NCI-H1694 (cell line): Measurements from ENCODE around the gene PRR7.

Experiments
- DNase-seq: peaks from one replicate; lab custom pipeline; 2025; lab: John Stamatoyannopoulos, UW

The PRR7 gene

DNA sequence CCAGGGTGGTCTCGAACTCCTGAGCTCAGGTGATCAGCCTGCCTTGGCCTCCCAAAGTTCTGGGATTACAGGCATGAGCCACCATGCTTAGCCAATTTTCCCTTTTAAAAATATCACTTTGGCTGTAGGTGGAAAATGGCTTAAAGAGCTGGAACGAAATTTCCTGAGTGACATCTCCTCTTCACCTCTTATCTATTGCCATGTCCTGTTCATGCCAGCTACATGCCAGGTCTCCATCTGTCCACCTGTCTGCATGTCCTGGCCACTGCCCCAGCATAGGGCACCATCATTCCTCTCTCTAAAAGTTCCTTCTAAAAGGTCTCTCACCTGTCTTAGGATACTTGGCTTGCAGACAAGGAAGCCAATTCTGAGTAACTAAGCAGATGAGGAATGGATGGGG lies 22.9 kb upstream of the PRR7 start:
- no peak for DNase-seq

DNA sequence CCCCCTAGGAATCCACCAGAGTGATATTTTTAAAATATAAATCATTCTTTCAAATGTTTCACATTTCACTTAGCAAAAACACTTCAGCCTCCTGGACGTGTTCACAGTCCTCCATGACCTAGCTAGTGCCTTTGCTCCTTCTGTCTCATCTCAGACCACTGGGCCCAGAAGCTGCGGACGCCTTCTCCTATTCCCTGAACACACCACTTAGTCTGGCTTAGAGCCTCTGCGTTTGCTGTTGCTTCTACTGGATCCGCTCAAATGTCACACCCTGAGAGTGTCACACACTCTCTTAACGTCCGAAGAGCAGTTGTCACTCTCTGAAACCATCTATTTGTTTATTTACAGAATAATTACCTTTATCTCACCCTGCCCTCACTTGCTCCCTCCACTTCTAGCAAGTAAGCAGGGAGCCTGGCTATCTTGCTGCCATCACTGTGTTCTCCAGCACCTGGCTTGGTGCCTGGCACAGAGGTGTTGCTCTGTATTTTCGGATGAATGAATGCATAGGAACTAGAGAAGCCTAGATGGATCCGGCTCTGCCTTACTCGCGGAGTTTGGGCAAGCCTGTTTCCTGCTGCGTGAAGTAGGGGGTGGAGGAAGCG lies 21.3 kb upstream of the PRR7 start:
- no peak for DNase-seq

DNA sequence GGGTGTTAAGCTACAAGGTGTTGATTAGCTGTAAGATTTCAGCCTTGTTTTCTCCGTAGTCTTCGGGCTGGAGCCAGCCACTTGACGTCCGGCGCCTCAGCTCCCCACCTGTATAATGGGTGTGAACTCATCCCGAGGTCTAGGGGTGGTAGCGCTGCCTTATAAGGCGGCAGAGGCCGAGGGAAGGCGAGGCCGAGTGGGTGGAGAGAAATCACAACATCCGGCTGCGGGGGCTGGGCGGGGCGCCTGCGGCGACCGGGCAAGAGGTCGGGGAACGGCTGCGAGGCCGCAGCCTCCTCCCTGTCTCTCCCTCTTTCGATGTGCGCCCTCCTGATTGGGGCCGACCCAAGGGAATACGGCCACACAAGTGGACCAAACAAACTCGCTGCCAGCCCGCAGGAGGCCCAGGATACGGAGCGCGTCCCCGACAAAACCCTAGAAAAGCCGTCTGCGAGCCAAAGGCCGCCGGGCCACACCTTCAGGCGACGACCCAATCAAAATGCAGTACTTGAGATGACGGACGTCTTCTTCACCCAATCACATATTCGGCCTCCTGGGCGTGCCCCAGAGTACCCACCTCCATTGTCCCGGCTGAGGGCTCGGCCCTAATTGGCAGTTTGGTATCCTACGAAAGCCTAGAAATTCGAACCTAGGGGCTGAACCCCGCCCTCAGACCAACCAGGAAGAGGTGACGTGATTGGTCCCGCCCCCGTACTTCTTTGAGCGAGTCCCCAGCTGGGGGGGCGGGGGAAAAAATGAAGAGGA lies 20.6 kb upstream of the PRR7 start:
- DNase-seq: peak; percentile 99

DNA sequence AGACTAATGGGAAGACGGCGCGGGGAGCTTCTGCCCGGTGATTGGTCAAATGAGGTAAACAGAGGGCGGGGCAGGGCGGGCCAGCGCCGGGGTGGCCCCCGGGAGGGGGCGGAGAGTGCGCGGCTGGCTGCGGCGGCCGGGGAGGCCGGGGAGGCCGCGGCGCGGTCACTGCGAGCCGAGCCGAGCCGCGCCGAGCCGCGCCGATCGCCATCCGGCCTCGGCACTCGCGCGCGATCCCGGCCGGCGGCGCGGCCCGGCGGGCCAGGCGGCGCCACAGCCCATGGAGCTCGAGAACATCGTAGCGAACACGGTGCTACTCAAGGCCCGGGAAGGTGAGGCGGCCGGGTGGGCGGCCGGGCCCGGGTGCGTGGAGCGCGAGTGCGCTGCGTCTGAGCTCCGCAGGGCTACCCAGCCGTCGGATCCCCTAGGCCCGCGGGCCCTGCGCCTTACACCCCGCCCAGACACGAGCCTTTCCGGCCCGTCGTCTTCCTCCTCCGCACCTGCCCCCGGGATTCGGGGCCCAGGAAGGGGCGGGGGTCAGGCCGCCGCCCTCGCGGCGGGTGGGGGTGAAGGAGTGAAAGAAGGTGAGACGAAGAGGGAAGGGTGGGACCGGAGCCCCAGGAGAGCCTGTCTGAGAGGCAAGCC lies 19.9 kb upstream of the PRR7 start, which contains the start of gene GRK6:
GRK6 (plus strand) TSS at position 111 of the 645 bp plus-strand sequence; CDS start at position 281, 170 bp downstream.
- DNase-seq: no peak

DNA sequence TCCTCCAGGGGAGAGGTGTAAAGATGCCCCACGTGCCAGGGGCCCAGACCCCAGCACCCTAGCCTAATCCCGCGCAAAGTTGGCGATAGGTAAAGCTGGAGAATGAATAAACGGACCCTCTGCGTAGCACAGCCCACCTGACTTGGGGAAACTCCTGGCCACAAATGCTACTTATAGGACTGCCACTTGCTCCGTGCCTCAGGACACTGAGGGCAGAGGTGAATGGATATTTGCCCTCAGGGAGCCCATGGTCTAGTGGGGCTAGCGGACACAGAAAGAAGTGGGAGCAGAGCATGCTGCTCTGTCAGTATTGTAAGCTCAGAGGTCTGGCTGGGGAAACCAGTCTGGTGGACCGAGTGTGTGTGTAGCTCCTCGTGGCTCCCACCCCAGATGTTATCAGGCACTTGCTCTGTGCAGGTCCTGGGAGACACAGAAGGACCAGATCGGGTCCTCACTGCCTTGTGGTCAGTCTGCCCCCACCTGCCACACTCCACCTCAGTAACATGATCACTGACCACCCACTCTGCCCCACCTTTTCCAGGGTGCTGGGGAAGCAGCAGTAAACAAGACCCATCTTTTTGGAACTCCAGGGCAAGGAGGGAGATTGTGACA lies 19.3 kb upstream of the PRR7 start:
- DNase-seq: no peak

DNA sequence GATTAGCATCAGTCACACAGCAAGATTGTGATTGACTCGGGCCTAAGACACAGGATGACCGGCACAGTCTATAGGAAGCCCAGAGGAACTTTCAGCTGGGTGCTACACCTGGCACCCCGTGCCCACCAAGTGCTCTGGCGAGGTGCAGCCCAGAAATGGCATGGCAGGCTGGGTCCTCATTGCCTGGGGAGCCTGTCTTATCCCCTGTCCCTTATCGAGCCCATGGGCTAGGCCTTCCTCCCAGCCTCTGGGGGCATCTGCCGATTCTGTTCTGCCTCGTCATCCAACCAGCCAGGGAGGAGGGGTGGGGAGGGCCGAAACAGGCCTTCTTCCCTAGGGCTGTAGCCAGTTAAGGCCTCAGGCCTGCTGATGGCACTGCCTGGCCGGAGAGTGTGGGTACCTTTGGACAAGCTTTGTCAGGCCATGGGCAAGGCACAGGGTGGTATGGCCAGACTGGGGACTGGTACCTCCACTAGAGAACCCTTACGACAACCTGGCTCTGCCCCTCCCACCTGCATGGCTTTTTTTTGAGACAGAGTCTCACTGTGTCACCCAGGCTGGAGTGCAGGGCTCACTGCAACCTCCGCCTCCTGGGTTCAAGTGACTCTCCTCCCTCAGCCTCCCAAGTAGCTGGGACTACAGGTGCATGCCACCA lies 18.6 kb upstream of the PRR7 start:
- DNase-seq: no peak

DNA sequence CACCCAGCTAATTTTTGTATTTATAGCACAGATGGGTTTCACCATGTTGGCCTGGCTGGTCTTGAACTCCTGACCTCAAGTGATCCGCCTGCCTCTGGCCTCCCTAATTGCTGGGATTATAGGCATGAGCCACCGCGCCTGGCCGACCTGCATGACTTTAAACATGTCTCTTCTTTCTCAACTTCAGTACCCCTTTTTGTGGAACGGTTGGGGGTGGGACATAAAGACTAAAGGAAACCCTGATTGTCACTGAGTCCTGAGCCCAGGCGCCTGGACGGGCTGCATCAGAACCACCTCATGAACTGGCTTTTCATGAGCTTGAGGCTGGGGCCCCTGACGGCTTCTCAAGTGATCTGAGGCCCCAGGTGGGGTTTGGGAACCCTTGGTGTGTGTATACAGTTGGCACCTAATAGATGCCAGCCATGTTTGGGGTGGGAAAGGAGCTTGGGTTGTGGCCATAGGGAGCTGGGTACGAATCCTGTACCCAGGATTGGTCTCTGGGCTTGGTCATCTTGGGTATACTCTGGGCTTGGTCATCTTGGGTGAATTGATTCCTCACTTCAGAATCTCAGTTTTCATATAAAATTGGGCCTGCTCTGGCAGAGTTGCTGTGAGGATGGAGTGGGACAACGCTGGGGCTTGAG lies 17.9 kb upstream of the PRR7 start:
- DNase-seq: no peak

DNA sequence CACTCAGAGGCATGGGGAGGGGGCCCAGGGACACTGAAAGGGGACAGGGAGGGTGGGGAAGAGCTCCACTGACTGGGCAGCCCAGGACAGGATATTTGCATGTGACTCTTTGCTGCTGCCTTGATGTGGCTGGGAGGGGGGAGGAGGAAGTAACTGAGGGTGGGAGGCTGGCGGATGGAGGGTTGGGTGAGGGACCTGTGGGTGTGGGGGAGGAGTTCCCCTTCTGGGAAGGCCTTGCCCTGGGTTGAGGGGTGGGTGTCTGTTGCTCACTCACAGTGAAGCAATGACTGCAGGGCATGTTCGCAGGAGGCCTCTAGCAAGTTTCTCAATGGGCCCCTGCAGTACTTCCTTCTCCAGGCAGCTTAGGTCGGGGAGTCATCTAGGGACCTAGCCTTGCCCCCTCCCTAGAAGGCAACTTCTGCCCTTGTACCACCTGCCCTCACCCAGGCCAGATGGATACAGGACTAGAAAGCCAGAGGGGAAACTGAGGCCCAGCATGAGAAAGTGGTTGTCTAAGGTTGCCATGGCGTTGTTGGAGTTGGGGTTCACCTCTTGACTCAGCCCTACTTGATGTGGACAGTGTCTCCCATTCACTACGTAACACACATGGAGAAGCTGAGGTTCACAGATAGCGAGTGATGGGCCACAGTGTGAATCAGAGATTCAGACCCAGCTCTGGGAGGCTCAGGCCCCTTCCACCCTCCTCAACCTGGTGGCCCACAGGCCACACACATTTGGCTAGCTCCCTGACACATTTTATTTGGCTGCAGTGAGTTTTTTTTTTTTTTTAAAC lies 17.2 kb upstream of the PRR7 start:
- no peak for DNase-seq

DNA sequence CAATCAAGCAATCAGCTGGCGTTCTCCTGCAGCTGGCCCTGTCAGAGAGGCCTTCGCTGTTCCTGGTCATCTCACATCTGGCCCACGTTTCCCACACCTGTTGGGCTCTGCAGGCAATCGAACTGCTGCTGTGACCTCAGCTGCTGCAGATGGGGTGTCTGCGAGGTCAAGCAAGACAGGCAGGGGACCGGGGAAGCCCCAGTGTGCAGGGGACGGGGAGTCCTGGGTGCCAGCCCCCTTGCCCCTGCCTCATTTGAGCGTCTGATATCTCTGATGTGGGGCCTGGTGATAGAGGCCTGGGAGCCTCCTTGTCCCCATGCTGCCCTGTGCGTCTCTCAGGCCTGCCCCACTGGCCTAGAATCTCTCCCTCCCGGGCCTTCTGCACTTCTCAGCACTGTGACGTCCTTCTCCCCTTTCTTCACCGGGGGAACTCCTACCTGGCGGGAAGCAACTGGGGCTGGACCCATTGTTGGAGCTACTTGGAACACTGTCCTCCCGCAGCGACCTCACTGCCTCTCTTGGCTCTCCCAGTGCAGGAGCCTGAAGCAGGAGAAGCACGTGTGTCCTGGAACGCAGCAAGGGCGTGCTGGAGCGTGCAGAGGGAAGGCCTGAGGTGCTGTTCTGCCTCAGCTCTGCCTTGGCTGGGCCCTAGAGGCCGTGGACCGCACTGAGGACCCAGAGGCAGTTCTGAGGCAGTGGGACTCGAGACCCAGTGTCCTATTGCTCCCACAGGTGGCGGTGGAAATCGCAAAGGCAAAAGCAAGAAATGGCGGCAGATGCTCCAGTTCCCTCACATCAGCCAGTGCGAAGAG lies 16.3 kb upstream of the PRR7 start:
- DNase-seq: no peak

DNA sequence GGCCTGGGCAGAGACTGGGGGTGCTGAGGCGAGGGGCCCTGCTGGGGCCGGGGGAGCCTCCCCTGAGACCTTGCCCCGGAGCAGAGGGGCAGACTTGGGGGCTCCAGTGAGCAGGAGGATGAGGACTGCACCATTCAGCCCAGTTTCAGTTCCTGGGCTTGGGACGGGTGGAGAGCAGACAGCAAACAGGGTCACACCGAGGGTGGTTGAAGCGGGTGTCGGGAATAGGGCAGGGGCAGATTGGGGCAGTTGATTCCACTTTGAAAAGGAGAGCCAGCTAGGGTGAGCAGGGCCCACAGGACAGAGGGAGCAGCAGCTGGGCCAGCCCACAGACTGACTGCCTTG lies 15.7 kb upstream of the PRR7 start:
- DNase-seq: no peak

DNA sequence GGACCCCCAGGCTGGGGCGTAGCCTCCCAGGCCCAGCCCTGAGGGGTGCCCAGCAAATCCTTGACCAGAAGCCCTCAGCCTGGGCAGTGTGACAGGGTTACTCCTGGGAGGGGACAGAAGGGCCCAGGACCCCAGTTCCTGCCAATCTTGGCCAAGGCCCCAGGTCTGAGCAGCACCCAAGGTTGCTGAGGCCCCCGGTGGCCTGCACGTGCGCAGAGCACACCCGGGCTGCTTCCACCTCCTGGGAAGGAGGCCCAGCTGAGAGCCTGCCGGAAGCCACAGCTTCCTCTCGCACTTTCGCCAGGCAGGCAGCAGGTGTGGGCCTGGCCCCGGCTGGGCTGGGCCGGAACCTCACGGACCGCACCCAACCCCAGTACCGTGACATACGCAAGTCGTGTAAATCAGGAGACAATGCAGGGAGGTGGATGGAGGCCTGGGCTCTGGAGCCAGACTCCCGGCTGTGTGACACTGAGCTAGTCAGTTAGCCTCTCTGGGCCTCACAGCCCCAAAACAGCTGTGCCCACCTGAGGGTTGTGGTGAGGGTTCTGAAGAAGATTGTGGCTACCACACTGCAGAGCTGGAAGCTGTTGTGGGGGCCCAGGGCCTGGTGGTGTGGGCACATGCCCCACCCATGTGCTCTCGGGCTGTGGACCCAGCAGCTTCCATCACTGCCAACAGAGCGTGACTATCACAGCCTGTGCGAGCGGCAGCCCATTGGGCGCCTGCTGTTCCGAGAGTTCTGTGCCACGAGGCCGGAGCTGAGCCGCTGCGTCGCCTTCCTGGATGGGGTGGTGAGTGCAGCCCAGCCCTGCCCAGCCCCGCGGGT lies 15.1 kb upstream of the PRR7 start:
- no peak for DNase-seq

DNA sequence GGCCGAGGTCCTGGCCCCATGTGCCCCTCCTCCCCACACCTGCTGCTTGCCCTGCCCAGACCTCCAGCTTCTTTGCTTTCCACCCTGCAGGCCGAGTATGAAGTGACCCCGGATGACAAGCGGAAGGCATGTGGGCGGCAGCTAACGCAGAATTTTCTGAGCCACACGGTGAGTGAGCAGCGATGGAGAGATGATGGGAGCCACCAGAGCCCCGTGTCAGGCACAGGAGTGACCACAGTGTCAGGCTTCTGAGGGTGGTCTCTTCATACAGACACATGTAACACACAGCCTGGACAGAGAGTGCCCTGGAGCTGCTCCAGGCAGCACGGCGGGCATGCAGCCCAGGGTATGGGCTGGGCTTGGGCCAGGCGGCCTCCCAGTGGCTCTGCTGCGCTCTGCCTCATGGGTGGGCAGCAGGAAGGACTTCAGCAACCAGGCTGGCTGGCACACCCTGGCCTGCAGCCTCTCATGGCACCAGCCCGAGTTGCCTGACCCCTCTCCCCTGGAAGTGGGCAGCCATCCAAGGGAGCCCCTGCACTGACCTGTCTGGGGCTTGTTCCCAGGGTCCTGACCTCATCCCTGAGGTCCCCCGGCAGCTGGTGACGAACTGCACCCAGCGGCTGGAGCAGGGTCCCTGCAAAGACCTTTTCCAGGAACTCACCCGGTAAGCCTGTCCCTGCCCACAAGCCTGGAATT lies 14.3 kb upstream of the PRR7 start:
- DNase-seq: no peak

DNA sequence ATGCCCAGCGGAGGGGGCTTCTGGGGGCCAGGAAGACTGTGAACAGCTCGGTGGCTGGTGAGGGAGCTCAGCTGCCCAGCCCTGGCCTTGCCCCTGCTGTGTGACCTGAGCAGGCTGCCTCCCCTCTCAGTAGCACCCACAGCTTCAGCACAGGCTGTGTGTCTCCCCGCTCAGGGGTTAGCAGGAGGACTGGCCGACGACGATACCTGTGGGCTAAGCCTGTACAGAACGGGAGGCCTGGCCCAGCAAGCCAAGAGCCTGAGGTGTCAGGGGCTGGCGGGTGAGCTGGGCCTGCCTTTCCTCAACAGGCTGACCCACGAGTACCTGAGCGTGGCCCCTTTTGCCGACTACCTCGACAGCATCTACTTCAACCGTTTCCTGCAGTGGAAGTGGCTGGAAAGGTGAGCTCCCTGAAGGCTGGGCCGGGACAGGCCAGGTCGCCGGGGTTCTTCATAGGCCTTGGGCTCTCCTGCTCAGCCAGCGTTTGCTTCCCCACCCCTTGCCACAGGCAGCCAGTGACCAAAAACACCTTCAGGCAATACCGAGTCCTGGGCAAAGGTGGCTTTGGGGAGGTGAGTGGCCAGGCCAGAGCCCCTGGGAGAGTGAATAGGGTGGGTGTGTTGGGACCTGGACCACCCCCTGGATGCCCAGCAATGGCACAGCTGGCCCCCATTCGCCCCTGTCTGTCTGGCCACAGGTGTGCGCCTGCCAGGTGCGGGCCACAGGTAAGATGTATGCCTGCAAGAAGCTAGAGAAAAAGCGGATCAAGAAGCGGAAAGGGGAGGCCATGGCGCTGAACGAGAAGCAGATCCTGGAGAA lies 13.6 kb upstream of the PRR7 start:
- no peak for DNase-seq

DNA sequence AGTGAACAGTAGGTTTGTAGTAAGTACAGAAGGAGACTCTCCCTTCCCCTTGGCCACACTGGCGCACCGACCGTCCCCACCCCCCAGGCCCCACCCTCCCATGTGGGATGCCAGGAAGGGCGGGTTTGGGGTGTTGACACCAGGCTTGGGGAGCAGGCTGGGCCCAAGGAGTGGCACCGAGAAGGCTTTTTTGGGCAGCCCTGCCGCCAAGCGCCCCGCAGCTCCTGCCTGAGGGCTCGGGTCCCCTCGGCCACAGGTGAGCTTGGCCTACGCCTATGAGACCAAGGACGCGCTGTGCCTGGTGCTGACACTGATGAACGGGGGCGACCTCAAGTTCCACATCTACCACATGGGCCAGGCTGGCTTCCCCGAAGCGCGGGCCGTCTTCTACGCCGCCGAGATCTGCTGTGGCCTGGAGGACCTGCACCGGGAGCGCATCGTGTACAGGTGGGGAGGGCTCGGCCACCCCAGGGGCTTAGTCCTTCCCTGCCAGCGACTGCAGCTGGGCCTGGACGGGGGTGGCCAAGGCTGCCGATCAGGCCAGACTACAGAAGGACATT lies 12.9 kb upstream of the PRR7 start:
- DNase-seq: no peak

DNA sequence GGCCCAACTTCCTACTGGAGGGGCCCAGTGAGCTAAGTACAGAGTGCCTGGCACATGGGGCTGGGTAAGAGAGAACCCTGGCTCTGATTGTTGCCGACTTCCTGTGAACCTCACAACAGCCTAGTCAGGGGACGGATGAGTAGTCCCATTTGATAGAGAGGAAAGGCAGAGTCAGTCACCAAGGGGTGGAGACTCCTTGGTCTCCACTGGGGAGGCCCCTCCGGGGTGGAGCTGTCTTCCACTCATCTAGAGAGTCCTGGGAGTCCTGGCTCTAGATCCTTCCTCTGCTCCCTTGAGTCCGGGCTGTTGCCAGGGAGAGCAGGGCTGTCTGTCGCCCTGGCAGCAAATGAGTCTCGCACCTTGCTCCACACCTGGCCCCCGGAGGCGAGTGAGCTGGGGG lies 12.2 kb upstream of the PRR7 start:
- DNase-seq: no peak

DNA sequence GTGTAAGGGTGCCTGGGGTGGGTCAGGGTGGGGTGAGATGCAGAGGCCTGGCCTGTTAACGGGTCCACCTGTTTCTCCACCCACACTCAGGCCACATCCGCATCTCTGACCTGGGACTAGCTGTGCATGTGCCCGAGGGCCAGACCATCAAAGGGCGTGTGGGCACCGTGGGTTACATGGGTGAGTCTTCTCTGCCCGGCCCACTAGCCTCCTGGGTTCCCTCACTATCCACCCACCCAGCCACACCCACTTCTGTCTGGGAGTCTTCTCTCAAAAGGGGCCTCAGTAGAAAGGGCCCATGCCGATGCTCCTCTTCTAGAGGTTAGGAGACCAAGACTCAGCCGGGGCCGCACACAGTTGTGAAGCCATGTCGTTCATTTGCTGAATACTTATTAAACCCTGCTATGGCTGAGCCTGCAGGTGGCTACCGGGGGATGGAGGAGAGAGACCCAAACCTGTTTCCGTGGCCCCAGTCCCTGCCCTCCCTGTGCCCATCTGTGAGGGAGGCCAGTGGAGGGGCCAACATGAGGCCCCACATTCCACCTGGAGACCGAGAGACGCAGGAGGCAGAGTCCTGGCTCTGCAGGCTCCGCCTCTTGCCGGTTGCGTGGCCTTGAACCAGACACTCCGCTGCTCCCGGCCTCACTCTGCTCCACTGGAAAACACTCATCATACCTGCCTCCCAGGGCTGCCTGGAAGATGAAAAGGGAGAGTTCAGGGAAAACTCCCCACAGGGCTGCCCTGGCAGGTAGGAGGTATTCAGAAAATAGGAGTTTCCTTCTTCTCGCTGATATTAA lies 11.5 kb upstream of the PRR7 start:
- no peak for DNase-seq
